ENCODE data around the gene ESRRG.
A peak's percentile ranks its signal among the peaks of the same experiment; 100 is the strongest.

ESRRG gene

DNA sequence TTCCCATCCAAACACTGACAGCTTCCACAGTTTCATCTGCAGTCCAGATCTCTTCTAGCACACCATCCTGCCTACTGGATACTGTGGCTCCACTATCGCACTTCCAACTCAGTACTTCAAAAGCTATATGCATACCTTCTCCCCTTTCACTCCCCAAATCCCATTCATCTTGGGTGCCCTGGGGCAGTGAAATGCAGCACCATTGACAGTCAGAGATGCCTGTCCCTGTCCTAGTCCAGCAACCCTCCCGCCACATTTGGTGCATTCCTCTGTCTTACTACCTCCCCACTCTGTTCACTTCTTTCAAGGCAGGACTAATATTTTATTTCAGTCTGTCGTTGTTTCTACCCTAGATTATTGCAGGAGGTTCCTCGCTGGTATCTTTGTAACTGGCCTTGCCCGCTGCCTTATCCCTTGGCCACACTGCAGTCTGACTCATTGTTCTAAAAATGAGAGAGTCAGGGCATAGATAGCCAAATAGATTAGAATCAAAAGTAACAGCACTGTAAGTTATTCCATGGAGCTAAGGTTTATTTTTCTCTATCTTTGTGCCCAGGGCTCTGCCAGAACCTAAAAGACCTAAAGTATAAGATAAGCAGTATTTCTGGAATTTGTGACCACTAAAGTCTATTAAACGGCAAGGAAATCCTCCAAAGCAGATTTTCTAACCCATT, 96.7 kb downstream of the ESRRG start:
- no peak for DNase-seq

DNA sequence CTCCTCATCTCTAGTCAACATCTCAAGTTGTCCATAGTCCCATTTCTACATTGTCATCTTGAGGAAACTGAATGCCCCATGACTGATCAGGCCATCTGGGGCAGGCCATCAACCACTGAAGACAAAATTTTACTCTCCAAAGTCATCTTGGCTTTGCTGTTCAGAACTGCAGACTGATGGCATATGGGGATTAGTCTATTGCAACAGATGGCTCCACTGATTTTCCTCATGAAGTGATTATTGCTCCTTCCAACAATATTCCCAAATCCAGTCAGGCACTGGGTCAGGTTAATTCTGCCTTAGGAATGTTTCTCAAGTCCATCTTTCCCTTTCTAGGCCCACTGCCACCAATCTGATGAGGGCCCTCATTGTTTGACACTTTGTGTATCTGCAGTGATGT, 101.7 kb downstream of the ESRRG start:
- no peak for DNase-seq

GRCh38 chr1:216617081-216617875, 106.0 kb downstream of the ESRRG start:
- DNase-seq, result no peak

GRCh38 chr1:216616425-216616824, 106.8 kb downstream of the ESRRG start:
- DNase-seq, result no peak

GRCh38 chr1:216614011-216614934, 109.0 kb downstream of the ESRRG start:
- DNase-seq, result no peak

DNA sequence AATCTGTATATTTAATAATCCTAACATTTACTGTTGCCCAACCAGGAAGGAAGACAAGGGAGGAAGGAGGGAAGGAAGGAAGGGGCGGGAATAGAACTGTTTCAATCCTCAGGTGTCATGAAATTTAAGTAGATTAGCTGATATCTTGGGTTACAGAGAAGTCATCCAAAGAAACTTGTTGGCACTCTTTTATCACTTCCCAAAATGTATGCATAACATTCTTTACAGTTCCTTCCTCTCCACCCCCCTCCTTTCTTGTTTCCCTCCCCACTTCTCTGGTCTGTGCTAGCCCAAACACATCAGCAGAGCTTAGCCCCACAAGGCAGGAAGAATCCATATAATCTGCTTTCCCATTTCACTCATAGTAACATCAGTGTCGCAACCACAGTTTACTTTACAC, 110.9 kb downstream of the ESRRG start:
- no peak for DNase-seq

DNA sequence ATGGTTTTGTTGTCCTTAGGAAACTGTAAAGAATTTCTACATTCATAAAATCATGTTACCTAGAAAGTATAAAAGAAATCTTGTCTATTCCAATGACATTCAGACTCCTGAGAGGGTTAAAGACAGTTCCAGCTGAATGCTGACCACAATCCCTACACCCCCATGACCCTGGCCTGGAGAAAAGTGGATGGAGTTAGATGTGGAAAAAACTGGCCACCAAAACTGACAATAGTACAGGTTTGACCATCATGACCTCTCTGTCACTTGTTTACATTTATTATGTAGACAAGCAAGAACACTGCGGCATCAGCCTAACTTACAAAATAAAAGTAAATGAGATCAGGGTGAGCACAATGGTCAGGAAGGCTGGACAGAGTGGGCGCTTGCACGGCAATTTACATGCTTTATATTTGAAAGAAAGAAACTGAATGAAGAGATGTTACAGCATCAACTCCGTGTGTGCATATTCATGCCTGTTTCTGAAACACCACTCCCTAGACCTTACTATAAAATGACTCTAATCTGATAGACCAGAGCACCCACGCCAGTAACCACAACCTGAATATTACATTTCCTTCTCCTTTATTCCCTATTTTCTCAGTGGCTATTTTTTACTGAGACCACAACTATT, 116.0 kb downstream of the ESRRG start:
- DNase-seq, result no peak

GRCh38 chr1:216606047-216606637, 117.1 kb downstream of the ESRRG start:
- DNase-seq, result no peak

- no peak for DNase-seq
These were observed 118.5 kb downstream of the ESRRG start for GRCh38 chr1:216604771-216605170.

- peak; percentile 14 for DNase-seq
These were observed 122.3 kb downstream of the ESRRG start for GRCh38 chr1:216600730-216601609.

DNA sequence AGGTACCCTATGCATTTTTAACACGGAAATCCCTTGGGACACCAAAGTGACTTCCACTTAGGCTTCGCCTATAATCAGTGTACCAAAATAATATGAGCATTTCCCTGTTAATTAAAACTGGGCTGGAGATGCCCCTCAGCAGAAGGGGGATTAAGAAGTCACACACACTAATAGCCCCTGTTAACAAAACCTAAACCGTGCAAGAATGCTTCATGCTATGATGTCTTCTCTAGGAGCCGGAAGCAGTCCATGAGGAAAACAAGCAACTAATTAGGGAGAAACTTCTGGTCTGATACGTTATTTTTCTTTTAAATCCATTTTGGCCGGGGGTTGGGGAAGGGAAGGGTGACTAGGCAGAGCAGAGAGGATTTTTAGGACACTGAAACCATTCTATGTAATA, 123.4 kb downstream of the ESRRG start:
- no peak for DNase-seq

- no peak for DNase-seq
These were observed 124.8 kb downstream of the ESRRG start for GRCh38 chr1:216598448-216598847.

- DNase-seq, result no peak
These were observed 126.9 kb downstream of the ESRRG start for GRCh38 chr1:216596281-216596862.

DNA sequence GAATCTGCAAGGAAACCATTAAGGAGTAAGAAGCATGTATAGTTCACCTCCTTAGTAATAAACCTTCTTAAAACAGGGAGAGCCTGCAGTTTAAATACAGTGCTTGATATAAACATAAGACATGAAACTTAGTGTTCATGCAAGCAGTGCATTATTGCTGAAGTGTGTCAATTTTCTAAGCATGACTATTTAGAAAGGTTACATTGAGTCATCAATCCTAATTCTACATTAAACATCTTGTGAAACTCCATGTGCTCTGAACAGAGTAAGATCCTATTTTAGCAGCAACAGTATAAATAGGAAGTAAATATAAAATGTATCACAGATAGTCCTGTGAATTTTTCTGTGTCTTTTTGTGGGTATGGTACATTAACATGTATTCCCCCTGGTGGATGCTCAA, 135.5 kb downstream of the ESRRG start:
- no peak for DNase-seq

DNA sequence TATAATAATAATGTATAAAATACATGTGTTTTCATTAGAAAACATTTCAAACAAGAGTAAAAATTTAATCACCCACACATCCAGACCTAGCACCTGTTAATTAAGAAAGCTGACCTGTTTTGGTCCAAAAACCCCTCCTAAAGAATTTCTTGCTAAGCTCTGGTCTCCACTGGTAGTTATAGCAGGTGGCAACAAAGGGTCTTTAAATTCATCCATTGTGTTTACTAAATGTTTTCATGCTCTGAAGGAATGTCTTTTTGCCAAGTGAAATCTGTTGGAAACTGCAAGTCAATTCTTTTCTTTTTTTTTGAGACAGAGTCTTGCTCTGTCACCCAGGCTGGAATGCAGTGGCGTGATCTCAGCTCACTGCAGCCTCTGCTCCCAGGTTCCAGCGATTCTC, 141.1 kb downstream of the ESRRG start:
- no peak for DNase-seq

DNA sequence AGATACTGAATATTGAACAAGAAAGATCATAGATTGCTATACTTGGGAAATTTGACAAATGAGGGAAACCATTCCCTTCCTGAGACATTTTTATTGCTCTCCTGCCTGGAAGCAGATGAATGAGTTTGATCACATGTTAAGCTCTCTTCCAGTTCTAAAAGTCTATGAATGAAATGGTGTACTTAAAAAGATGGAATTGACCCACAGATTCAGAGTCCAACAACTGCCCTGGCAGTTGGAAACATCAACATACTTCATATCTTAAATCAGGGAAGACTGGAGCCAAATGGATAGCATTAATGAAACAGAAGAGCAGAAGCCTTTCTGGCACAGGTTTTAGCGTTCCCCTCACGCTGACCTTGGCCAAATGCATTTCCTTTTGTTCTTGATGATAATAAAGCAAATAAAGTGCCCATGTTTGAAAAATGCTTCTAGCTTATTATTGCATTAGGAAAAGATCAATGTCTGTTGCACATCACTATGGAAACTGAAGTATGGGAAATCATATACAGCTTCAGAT, 142.6 kb downstream of the ESRRG start:
- no peak for DNase-seq

DNA sequence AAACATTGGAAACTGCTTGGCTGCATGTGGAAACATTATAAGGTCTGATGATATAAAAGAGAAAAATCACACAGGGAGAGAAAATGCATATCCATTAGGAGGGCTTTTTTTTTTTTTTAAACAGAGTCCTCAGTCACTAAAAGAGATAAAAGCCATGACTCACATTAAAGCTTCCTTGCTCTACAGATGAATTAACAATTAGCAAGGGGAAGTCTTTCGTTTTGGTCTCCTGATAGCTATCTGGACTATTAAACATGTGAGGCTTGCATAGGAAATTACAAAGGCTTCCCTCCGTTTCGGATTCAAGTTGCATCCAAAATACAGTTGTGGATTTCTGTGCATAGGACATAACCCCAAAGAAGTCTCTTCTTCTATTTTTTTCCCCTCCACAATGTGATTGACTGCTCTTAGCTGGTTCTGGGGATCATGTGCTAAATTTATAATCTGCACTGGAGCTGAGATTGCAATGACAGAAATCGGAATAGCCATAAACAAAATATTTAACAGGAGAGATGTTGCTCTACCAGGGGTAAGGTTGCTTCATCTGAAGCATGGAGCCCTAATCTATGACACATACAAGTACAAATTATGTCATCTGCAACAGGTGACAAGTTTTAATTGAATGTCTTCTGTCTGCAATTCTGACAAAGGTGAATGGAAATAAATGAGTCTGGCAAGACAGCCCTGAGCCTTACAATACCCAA, 146.8 kb downstream of the ESRRG start:
- no peak for DNase-seq

GRCh38 chr1:216566641-216567205, 156.5 kb downstream of the ESRRG start:
- DNase-seq, result no peak

DNA sequence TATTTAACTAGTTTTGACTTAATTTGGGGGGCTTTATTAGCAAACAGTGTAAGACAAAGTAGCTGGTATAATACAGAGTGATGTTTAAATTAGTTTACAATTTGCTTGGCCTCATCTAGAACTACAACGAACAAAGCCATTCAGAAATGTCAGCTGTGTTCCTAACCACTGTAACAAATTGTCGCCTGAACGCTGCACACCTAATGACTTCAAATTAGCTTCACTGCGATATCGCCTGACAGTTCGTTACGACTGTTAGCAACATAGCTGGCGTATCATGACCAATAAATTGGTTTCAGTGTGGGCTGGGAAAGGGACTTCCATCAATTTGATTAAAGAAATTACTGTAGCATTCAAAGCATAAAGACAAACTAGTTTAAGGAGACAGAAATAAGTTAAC, 160.1 kb downstream of the ESRRG start:
- DNase-seq, result no peak

DNA sequence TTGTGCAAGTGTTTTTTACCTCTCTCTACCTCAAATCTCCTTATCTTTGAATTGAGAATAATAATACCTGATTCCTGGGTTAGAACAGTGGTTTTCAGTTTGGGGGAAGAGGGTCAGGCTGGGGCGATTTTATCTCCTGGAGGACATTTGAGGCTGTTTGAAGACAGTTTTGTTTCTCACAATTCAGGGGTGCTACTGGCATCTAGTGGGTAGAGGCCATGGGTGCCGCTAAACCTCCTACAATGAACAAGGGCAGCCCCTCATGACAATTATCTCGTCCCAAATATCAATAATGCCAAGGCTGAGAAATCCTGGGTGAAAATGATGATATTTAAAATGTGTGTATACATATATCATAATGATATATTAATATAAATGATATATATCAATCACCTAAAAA, 160.8 kb downstream of the ESRRG start:
- no peak for DNase-seq

All from activated CD4-positive, alpha-beta T cell treated with anti-CD3 and anti-CD28 coated beads, Interleukin-10, Interleukin-2, amounts not matched to agents 100 ng/mL and 50 ng/mL, durations not matched to agents 16 hours and 8 hours (primary cell).